ENCODE results near the gene SLC7A1. TPM values are rescaled to one million over a fixed set of nuclear protein-coding genes. Genes with fewer than 3 reads are reported as not detected.

Gene SLC7A1
- total RNA-seq, 2 donors from 2014 or later = 8.6 to 19.5 TPM

DNA sequence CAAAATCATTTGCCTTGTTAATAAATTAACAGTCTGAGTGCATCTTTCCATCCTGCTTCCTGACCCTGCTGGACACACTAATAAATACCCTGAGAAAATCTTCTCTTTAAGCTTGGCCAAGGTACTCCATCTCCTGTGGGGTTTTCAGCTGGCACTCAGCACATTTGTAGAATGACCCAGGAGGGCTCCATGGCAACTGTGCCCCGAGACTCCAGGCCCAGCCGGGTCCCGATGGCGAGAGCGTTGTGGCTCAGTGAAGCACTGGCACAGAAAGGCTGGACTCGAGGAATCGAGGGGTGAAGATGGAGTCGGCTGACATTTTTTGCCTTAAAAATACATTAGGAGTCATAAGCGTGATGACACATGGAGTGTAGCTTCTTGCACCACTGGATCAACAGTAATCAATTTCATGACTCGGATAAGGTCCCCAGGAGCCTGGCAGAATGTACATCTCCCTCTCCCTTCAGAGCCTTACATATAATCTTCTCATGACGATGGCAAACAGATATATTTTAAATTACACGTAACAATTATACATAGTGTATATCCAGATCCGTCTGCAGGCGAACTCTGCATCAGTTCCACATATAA, 85.4 kb downstream of the SLC7A1 start:
- H3K9me3 ChIP-seq = no peaks in the 10 kb centered on the region
- no peak for DNase-seq (ENCODE audit: low spot score)
- no peak for TF ChIP-seq CTCF (IDR thresholded peaks at IDR 0.05)
- no peaks in the 10 kb centered on the region for H3K27me3 ChIP-seq
- H3K27ac ChIP-seq = no peak overlapping the region
- peaks cover 21% of the 10 kb centered on the region for H3K36me3 ChIP-seq
- peaks cover 0 to 27% of the 10 kb centered on the region in 2 donors for H3K4me1 ChIP-seq
- H3K4me3 ChIP-seq = no peak overlapping the region

GRCh38 chr13:29508876-29509252, 86.6 kb downstream of the SLC7A1 start:
- Histone ChIP-seq H3K9me3 (no peaks in the 10 kb centered on the region), H3K4me3 (no peak overlapping the region), H3K4me1 (peaks cover 0 to 27% of the 10 kb centered on the region in 2 donors), H3K27me3 (no peaks in the 10 kb centered on the region), H3K36me3 (peaks cover 11% of the 10 kb centered on the region), H3K27ac (no peak overlapping the region)
- DNase-seq (ENCODE audit: low spot score) = no peak
- TF ChIP-seq CTCF (IDR thresholded peaks at IDR 0.05) = no peak

DNA sequence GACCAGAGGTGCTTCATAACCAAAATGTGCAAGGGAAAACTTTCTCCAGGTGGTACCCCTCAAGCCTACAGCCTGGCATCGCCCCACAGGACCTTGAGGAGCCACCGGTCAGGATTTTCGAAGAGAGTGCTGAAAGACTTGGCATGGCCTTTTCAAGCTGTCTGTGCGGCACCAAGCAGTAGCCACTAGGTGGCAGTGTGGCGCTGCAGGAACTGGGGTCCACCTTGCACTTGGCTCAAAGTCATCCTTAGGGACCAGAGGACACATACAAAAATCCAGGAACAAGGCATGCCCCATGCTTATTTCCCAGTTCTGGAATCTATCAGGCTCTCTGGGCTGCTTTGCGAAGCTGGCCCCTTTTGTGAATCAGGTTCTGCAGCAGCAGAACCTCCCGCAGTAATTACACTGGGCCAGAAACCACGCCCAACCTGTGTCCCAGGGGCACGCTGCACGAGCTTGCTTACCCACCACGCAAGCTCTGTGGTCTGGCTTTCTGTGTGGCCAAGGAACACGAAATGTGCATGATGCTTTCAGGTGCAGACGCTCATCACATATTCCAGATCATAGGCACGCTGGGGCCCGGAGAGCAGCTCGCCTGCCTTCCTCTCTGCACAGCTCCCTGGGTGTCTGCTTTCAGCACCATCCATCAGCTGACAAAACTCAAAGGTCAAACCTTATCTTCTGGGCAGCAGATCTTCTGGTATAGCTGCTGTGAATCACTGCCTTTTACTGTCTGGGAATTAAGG, 87.2 kb downstream of the SLC7A1 start:
- peaks cover 6% of the 10 kb centered on the region for H3K36me3 ChIP-seq
- DNase-seq (ENCODE audit: low spot score) = peak; percentile 90
- no peak overlapping the region for H3K27ac ChIP-seq
- no peak overlapping the region for H3K4me3 ChIP-seq
- no peaks in the 10 kb centered on the region for H3K27me3 ChIP-seq
- TF ChIP-seq CTCF (IDR thresholded peaks at IDR 0.05) = peak; percentile 98
- H3K4me1 ChIP-seq = peaks cover 0 to 27% of the 10 kb centered on the region in 2 donors
- H3K9me3 ChIP-seq = no peaks in the 10 kb centered on the region

DNA sequence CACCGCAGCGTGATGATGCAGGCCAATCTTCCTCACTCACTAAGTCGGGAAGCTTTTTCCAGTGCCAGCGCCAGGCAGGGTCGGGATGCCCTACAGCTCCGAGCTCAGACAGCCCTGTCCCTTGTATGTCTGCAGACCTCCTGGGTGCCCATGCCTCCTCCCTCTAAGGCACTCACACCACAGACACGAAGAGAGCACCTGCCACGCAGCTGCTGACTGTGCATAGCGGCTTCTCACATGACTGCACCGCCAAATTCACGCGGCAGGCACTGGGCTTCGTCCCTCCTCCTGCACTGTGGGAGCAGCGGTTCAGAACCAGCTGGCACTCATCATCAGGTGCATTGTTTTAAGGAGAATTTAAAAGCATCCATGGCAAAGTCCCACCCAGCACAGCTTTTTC, 88.1 kb downstream of the SLC7A1 start:
- Histone ChIP-seq H3K27ac (no peak overlapping the region), H3K4me1 (peaks cover 0 to 27% of the 10 kb centered on the region in 2 donors), H3K27me3 (no peaks in the 10 kb centered on the region), H3K4me3 (no peak overlapping the region), H3K36me3 (no peaks in the 10 kb centered on the region), H3K9me3 (no peaks in the 10 kb centered on the region)
- TF ChIP-seq CTCF (IDR thresholded peaks at IDR 0.05) = no peak
- DNase-seq (ENCODE audit: low spot score) = no peak

DNA sequence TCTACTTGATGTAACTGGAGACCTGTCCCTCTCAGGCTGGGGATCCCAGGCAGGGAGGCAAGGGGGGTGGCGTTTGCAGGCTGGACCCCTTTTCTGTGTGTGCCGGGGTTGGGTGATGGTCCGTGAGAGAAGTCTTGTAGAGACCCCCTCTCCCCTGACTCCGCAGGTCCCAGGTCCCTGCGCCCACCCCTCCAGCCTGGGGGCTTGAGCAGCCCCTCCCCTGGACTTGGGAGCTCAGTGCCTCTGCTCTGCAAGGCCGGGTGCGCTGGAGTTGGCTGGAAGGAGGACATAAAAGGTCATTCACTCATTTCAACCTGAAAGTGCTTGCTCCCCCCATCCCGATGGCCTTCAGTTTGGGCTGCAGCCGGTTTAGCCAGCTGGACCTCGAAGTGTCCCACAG, 89.5 kb downstream of the SLC7A1 start:
- H3K4me3 ChIP-seq = no peak overlapping the region
- DNase-seq (ENCODE audit: low spot score) = no peak
- H3K36me3 ChIP-seq = no peaks in the 10 kb centered on the region
- peaks cover 0 to 27% of the 10 kb centered on the region in 2 donors for H3K4me1 ChIP-seq
- no peaks in the 10 kb centered on the region for H3K9me3 ChIP-seq
- no peaks in the 10 kb centered on the region for H3K27me3 ChIP-seq
- H3K27ac ChIP-seq = no peak overlapping the region
- TF ChIP-seq CTCF (IDR thresholded peaks at IDR 0.05) = no peak
